CD4-positive, alpha-beta T cell treated with Interleukin-15 for 1 hour (primary cell): ENCODE results near the gene LRRC56.
"Not testable (repeated sequence)": the region's sequence is repeated elsewhere in the genome, so short reads cannot be mapped to it uniquely, and the experiment has no call there.

Experiments
- DNase-seq: peaks from one replicate; pipeline ENCODE4 v3.0.0-alpha.2; 2020

The LRRC56 gene

DNA sequence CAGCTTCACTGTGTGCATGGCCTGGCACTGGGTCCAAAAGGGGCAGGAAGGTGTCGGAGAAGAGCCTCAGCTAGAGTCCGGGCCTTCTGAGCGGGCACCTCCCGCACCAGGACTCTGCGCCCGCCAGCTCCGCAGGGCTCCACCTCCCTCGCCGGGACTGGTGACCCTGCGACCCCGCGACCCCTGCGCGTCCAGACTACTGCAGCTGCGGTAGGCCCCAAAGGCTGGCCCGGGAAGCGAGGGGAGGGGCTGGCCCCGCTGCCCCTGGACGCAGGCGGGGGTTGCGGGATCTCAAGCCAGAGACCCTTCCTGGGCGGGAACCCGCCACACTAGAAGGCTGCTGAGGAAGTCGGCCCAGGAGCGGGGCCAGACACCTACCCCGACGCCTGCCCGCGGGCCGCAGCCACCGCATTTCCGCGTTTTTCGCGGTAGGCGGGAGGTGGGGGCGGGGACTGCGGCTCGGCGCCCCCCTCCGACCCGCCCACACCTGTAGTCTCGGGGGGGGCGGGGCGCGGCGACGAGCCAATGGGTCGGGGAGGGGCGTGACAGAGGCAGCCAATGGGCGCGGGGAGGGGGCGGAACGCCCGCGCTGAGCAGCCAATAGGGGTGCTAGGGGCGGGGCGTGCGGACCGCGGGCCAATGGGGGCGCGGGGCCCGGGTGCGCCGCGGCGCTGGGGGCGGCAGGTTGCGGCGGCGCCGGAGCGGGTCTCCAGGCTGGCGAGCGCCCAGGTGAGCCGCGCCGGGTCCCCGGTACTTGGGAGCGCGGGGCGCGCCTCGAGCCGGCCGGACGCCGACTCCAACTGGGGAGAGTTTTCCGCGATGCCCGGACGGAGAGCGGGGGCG, 23.2 kb downstream of the LRRC56 start, which contains the start of the genes LMNTD2 and RASSF7:
Gene LMNTD2, minus strand, starts transcription at position 434 of the 843 bp plus-strand sequence. Its CDS starts 22 bp downstream, at position 412.
Gene RASSF7, plus strand, starts transcription at position 666 of the 843 bp plus-strand sequence. CDS start 799 bp downstream, outside the sequence.
- peak; percentile 93 for DNase-seq

- no peak for DNase-seq
Measured at GRCh38 chr11:561148-562003, 24.0 kb downstream of the LRRC56 start.

DNA sequence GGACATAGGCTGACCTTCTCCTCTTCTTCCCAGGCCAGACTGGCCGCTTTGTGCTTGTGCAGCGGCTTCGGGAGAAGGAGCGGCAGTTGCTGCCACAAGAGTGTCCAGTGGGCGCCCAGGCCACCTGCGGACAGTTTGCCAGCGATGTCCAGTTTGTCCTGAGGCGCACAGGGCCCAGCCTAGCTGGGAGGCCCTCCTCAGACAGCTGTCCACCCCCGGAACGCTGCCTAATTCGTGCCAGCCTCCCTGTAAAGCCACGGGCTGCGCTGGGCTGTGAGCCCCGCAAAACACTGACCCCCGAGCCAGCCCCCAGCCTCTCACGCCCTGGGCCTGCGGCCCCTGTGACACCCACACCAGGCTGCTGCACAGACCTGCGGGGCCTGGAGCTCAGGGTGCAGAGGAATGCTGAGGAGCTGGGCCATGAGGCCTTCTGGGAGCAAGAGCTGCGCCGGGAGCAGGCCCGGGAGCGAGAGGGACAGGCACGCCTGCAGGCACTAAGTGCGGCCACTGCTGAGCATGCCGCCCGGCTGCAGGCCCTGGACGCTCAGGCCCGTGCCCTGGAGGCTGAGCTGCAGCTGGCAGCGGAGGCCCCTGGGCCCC, 24.8 kb downstream of the LRRC56 start:
- no peak for DNase-seq

GRCh38 chr11:563066-563811, 25.9 kb downstream of the LRRC56 start:
- no peak for DNase-seq

DNA sequence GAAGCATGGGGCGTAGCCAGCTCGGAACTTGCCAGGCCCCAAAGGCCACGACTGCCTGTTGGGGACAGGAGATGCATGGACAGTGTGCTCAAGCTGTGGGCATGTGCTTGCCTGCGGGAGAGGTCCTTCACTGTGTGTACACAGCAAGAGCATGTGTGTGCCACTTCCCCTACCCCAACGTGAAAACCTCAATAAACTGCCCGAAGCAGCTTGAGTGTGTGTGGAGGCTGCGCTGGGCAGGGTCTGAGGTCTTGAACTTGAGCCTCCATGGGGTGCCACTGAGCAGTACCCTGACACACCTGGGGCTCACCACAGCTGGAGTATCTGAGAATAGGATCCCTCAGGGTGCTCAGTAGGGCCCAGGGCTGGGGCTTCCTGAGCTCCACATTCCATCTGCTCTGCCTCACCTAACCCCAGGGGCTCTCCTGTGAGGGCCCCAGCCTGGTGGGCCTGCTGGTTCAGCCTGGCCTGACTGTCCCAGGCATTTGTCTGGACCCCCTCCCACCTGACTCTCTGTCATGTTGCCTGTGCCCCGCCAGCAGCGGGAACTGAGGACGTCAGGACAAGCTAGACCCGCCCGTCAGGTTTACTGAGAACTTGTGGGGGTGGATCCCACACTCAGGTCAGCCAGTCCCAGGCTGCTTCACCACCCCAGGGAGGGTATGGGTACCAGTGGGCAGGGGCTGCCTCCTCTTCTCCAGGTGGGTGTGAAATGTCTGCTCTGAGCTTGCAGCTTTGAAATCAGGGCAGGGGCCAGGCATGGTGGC, 26.7 kb downstream of the LRRC56 start:
- DNase-seq = no peak

DNA sequence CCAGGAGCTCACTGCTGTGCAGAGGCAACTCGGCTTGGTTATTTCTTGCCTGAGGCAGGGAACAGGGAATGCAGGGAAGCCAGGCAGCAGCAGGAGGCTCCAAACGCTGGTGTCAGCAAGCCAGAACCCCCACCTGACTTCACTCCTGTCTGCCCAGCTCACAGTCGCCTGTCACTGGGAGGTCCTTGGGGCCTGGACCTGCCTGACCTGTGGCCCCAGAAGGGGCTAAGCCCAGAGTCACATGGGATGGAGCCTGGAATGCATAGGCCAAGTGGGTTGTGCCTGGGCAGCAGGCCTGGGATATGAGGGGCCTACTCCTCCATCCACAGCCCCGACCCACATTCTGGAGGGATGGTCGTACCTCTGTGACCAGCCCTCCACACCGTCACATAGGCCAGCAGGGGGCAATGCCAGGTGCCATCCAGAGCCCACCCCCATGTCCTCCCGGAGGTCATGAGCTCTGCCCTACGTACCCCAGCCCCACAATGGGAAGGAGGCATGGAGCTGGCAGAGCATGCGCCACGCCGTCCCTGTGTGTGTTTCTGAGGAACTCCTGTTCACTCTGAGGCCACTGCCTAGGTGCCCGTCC, 28.7 kb downstream of the LRRC56 start:
- DNase-seq = no peak

DNA sequence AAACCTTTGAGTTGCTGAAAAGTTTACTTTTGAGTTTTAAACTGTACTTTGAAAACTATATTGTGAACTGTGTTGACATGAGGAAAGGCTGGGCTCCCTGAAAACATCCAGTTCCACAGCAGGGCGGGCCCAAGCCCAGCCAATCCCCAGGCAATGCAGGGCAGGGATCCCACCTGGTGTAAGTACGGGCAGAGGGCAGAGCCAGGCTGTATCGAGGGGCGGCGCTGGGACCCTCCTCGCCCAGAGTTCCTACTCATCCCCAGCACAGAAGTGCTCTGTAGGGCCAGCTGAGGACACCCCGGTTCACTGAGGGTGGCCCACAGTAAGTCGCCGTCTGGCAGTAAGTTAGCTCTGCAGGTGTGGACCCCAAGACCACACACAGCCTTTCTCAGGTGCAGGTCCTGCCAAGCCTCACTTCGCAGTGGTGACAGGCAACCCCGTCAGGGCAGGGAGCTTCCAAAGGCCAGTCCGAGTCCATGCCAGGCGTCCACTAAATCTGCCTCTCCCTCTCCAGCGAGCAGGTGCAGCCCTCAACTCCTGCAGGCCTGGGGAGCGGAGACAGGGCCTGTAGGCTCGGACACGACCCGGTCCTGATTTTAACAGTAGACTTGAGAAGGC, 29.8 kb downstream of the LRRC56 start:
- DNase-seq = no peak

- DNase-seq = no peak
Measured at GRCh38 chr11:567629-568292, 30.4 kb downstream of the LRRC56 start.

DNA sequence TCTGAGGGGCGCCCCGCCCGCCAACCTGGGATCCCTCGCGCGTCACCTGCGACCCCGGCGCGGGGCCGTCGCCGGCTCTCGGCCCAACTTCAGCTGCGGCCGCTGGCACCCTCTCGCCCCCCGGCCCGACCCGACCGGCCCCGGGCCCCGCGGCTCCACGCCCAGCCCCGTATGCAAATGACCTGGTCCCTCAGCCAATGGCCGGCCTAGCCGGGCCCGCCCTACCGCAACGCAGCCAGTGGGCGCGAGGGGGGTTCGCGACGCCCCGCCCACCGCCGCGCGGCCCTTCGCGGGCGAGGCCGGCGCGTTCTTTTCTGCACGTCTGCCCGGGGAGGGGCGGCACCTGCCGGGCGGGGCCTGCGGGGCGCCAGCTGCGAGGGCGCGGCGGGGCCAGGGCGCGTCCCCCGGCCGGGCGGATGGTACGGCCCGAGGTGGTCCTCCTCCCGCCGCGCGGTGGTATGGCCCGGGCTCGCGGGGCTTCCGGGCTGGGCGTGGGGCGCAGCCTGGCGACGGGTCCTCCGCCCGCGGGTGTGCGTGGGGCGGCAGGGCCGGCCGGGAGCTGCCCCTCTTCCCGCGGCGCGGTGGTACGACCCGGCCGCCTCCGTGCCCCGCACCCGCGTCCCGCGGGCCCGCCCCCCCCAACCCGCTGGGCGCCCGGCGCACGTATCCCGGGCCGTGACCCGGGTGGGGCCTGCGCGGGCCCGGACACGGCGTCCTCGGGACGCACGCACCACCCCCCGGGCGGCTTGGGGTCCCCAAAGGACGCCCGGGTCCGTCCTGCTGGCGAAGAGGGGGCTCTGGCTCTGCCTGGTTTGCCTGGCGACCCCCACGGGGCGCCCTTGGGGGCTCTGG, 31.2 kb downstream of the LRRC56 start:
- DNase-seq = peak; percentile 95

GRCh38 chr11:569158-569885, 32.0 kb downstream of the LRRC56 start:
- no peak for DNase-seq

DNA sequence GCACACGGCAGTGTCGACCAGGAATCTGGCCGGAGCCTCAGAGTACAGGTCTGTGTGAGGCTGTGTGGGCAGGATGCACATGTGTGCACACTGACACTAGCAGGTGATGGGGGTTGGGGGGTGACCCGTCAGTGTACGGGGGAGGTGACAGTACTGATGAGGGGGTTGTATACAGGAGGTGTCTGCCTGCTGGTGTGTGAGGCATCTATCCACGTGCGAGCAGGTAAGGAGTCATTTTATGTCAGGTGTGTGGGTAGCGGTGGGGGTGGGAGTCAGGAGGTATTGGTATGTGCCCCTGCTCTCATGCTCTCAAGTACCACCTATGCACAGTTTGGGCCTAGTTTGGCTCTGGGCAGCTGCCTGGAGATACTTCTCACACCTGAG, 34.5 kb downstream of the LRRC56 start:
- no peak for DNase-seq

DNA sequence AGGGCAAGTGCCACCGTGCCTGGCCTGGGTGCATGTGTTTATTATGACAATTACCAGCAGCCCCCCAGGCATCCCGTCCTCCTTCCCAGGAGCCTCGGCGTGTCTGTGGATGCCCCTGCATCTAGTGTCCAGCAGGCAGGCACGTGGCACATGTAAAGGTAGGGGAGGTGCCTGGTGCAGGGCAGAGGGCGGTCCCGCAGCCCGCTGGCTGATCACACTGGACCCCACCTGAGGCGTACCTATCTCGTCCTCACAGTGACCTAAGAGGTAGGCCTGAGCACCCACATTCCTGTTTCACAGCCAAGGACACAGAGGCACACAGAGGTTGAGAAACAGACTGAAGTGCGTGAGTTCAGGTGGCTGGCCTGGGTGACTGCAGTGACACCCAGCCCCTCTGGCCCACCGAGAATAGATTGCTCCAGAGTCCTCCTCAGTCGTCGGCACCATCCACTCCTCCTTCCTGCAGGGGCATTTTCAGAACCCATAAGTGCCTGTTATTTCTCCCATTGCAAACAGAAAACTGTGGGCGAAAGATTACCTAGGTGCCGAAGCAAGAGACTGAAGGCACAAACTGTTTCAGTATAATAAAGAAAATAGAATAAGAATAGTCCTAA, 35.9 kb downstream of the LRRC56 start:
- no peak for DNase-seq

GRCh38 chr11:574031-574570, 36.8 kb downstream of the LRRC56 start:
- not testable (repeated sequence) for DNase-seq

DNA sequence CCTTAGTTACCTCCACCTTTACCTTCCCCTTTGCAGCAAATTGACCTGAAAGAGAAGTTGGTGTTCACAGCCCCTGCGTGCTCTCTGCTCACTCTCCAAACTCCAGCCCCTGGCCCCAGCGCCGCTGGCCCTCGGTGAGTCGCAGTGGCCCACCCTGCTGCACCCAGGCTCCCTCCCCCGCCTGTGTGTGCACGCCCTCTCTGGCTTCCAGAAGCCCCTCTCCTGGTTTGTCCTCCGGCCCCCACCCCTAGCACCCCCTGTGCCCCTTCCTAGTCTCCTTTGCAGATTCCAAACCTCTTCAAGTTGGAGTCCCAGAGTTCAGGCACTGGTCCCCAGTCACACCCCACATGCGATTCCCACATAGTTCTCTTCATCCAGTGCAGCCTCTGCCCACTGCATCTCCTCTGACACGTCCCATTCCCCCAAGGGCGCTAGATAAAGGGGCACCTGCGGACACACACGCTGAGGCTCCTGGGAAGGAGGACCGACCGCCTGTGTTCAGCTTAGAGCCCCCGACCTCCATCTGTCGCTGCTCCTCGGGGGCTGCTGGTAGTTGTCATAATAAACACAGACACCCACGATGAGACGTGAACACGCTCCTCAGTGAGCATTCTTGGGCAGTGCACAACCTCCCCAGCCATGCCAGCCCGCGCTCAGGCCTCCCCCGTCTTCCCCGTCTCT, 37.4 kb downstream of the LRRC56 start:
- DNase-seq = no peak

- DNase-seq = no peak
Measured at GRCh38 chr11:575313-575995, 38.1 kb downstream of the LRRC56 start.

DNA sequence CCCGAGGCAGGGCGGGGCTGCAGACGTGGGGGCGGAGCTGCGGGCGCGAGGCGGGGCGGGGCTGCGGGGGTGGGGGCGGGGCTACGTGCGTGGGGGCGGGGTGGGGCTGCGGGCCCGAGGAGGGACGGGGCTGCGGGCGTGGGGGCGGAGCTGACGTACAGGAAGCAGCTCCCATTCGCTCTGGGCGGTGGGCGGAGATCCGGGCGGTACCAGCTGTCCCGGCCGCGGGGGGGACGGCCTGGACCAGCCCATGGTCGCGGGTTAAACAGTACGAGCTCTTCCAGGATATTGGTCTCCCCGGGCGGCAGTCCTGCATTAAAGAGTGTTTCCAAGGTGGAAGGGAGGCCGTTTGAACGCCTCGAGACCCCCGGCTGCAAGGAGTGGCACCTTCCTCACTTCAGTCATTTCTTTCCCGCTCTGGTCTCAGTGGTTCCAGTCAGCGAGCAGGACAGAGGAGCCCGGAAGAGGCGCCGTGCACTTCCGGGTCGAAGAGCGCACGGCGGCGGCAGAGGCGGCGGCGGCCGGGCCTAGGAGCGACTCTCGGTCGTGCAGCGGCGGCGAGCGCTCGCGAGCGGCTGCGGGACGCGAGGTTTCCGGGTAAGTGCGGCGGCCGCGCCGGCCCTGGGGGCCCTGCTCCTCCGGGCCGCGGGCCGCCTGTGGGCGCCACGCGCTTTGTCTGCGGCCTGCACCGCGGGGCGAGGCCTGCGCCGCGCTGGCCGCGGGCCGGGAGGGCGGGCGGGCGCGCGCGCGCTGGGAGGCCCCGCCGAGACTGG, 38.9 kb downstream of the LRRC56 start, which contains the start of gene PHRF1:
Gene PHRF1, plus strand, starts transcription at position 475 of the 773 bp plus-strand sequence. CDS start 5,043 bp downstream, outside the sequence.
- peak; percentile 95 for DNase-seq
